Endodermal cell (in vitro differentiated cells): ENCODE results near the gene IFT20. TPM values are rescaled to one million over a fixed set of nuclear protein-coding genes. Genes with fewer than 3 reads are reported as not detected.
A peak's percentile ranks its signal among the peaks of the same experiment; 100 is the strongest.

ENCODE experiments used
- DNase-seq: peaks from one replicate; pipeline ENCODE4 v3.0.0-alpha.2; 2017
- H3K27ac ChIP-seq: 2 replicates; pipeline ENCODE4 v1.5.1; 2013; ENCODE audit warnings: mild to moderate bottlenecking, low read depth, low read length, moderate library complexity
- H3K27me3 ChIP-seq: 2 replicates; pipeline ENCODE4 v1.6.1; 2013; ENCODE audit warnings: mild to moderate bottlenecking, low read length, moderate library complexity; ENCODE audit not compliant: insufficient read depth, control insufficient read depth, poor library complexity, severe bottlenecking
- H3K36me3 ChIP-seq: 2 replicates; pipeline ENCODE4 v1.7.0; 2013; ENCODE audit warnings: mild to moderate bottlenecking, low read length, moderate library complexity; ENCODE audit not compliant: control insufficient read depth, insufficient read depth
- H3K4me1 ChIP-seq: one replicate; pipeline ENCODE4 v1.7.0; 2013; ENCODE audit warnings: low read length; ENCODE audit not compliant: control insufficient read depth, insufficient read depth
- H3K4me3 ChIP-seq: 2 replicates; pipeline ENCODE4 v1.5.1; 2013; ENCODE audit warnings: mild to moderate bottlenecking, low read length, moderate library complexity
- H3K9ac ChIP-seq: 2 replicates; pipeline ENCODE4 v1.6.1; 2013; ENCODE audit warnings: mild to moderate bottlenecking, low read length, moderate library complexity; ENCODE audit not compliant: poor library complexity, severe bottlenecking; ENCODE audit errors: extremely low read depth
- H3K9me3 ChIP-seq: 2 replicates; pipeline ENCODE4 v1.6.1; 2013; ENCODE audit warnings: mild to moderate bottlenecking, low read length, moderate library complexity; ENCODE audit not compliant: control insufficient read depth
- H3K27ac Mint-ChIP-seq: 2 replicates; pipeline ENCODE4 v1.8.0; 2020; ENCODE audit warnings: mixed read lengths
- H3K27me3 Mint-ChIP-seq: 2 replicates; pipeline ENCODE4 v1.8.0; 2021; ENCODE audit warnings: mild to moderate bottlenecking, mixed read lengths; ENCODE audit not compliant: insufficient read depth
- H3K36me3 Mint-ChIP-seq: 2 replicates; pipeline ENCODE4 v1.8.0; 2020; ENCODE audit warnings: low read depth, mixed read lengths
- H3K4me1 Mint-ChIP-seq: 2 replicates; pipeline ENCODE4 v1.8.0; 2020; ENCODE audit warnings: mixed read lengths
- H3K4me3 Mint-ChIP-seq: 2 replicates; pipeline ENCODE4 v1.8.0; 2020; ENCODE audit warnings: mild to moderate bottlenecking, moderate library complexity, mixed read lengths
- H3K9me3 Mint-ChIP-seq: 2 replicates; pipeline ENCODE4 v1.8.0; 2020; ENCODE audit warnings: mild to moderate bottlenecking, mixed read lengths
- WGBS, 2 experiments: methylation state at CpG; one replicate each; pipeline versions ENCODE4 v1.1.5 to v1.1.7; 2013; ENCODE audit warnings: missing lambda C conversion rate in 2 of 2, mixed read lengths in 1 of 2; ENCODE audit not compliant: insufficient coverage in 1 of 2, insufficient read length in 1 of 2; 5-methylcytosine and 5-hydroxymethylcytosine counted together
- total RNA-seq, 2 donors: library from RNA; stranded (reverse); fragmentation: NEBNext Ultra II Directional in 1 of 2; extraction: Animal tissue kit (Norgen Biotek cat#: 25700) in 1 of 2; gene quantifications; 2 replicates in 1 of 2; 3 replicates in 1 of 2; pipeline ENCODE4 v1.2.1, GENCODE V29; 2021
- TF ChIP-seq, protein P1 (sequence below): fragments of 200-600 bp; sonication (generic); conservative IDR thresholded peaks from 2 replicates; pipeline ENCODE4 v1.5.0; 2021; ENCODE audit warnings: antibody characterized with exemption, mild to moderate bottlenecking

The IFT20 gene
- total RNA-seq, 2 donors from 2014 or later = 28.9 to 34.3 TPM

DNA sequence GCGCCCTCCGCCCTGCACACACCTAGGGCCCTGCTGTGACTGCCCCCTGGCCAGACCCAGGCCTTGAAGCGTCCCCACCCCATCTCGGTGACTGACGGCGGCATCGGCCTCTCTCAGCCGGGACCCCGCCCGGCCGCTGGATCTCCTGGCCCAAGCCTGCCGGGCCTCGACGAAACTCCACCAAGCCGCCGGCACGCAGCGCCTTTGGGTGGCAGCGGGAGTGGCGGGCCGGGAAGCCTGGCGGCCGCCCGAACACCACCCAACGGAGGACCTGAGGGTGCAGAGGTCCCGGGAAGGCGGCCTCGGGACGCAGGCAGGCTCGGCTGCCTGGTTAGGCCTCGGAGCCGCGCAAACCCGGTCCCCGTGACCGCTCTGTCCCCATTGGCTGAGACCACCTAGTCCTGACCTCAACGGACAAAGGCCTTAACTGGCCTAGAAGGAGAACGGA, 28.3 kb downstream of the IFT20 start:
- Histone ChIP-seq H3K36me3 (no peaks in the 10 kb centered on the region), H3K27ac (no peak overlapping the region), H3K9ac (no peak overlapping the region), H3K9me3 (no peaks in the 10 kb centered on the region), H3K4me1 (no peaks in the 10 kb centered on the region), H3K27me3 (no peaks in the 10 kb centered on the region), H3K4me3 (no peak overlapping the region)
- Mint-ChIP-seq H3K4me3 (no peak overlapping the region), H3K9me3 (no peaks in the 10 kb centered on the region), H3K4me1 (no peaks in the 10 kb centered on the region), H3K27ac (no peak overlapping the region), H3K36me3 (no peaks in the 10 kb centered on the region), H3K27me3 (peaks cover 7% of the 10 kb centered on the region)
- 95% methylated on average over 29 to 37 of the region's 38 CpGs for WGBS, 2 experiments
- TF ChIP-seq, protein P1, sequence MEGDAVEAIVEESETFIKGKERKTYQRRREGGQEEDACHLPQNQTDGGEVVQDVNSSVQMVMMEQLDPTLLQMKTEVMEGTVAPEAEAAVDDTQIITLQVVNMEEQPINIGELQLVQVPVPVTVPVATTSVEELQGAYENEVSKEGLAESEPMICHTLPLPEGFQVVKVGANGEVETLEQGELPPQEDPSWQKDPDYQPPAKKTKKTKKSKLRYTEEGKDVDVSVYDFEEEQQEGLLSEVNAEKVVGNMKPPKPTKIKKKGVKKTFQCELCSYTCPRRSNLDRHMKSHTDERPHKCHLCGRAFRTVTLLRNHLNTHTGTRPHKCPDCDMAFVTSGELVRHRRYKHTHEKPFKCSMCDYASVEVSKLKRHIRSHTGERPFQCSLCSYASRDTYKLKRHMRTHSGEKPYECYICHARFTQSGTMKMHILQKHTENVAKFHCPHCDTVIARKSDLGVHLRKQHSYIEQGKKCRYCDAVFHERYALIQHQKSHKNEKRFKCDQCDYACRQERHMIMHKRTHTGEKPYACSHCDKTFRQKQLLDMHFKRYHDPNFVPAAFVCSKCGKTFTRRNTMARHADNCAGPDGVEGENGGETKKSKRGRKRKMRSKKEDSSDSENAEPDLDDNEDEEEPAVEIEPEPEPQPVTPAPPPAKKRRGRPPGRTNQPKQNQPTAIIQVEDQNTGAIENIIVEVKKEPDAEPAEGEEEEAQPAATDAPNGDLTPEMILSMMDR = no peak
- DNase-seq = peak; percentile 88

DNA sequence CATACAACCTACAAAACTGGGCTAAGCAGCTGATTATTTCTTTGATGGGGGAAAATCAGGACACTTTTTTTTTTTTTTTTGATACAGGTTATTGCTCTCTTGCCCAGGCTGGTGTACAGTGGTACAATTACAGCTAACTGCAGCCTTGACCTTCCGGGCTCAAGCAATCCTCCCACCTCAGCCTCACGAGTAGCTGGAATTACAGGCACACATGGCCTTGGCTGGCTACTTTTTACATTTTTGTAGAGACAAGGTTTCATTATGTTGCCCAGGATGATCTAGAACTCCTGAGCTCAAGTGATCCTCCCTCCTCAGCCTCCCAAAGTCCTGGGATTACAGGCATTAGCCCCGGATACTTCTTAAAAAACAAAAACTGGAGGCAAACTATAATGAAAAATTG, 36.8 kb downstream of the IFT20 start:
- TF ChIP-seq, protein P1 = no peak
- no peak overlapping the region for H3K4me3 ChIP-seq
- no peak overlapping the region for H3K4me3 Mint-ChIP-seq

DNA sequence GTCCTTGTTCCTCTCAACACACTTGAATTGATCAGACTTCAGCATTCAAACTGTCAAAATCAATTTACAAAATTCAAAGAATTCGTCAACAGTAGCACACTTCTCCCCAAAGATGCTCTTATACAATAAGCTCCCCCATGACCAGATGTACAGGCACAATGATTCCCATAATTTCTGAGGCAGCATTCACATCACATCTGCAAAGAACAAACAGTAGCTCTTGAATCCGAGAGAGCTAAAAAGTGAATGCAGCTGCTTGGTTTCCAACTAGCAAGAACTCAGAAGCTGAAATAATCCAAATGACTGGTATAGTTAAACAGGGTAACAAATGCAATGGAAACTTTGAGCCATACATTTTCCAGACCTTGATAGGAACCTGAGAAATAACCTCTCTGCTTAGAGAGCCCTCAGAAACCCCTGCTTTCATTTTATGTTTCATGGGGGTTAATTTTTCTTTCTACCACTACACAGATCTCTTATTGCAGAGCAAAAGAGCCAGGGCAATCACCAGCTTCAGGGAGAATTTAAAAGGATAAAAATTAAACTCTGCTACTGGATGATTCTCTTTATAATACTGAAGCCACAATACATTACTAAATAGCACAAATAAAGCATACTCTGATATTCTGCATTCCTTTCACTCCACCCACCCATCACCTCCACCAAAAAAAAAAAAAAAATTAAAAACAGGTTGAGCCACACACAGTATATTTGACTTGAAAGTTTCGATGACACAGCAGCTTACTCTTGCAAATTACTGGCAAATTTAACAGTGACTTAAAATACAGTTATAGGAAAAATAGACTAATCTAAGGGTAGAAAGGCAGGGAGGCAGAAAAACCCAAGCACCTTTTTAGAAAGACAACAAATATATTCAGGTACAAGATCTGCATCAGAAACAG, 39.3 kb downstream of the IFT20 start:
- TF ChIP-seq, protein P1 = no peak
- WGBS, 2 experiments = 89 to 95% methylated on average over 3 of the region's 3 CpGs
- no peak for DNase-seq
- H3K36me3 ChIP-seq = no peaks in the 10 kb centered on the region
- H3K27me3 ChIP-seq = no peaks in the 10 kb centered on the region
- no peaks in the 10 kb centered on the region for H3K9me3 Mint-ChIP-seq
- no peak overlapping the region for H3K4me3 Mint-ChIP-seq
- H3K36me3 Mint-ChIP-seq = no peaks in the 10 kb centered on the region
- H3K27me3 Mint-ChIP-seq = peaks cover 4% of the 10 kb centered on the region
- no peaks in the 10 kb centered on the region for H3K9me3 ChIP-seq
- no peak overlapping the region for H3K9ac ChIP-seq
- H3K4me1 ChIP-seq = no peaks in the 10 kb centered on the region
- no peak overlapping the region for H3K4me3 ChIP-seq
- H3K27ac ChIP-seq = no peak overlapping the region
- no peaks in the 10 kb centered on the region for H3K4me1 Mint-ChIP-seq
- H3K27ac Mint-ChIP-seq = no peak overlapping the region

More for the DNA sequence above, 36.8 kb downstream of the IFT20 start:
- Histone ChIP-seq H3K36me3 (no peaks in the 10 kb centered on the region), H3K9me3 (no peaks in the 10 kb centered on the region), H3K9ac (no peak overlapping the region), H3K27me3 (no peaks in the 10 kb centered on the region), H3K27ac (no peak overlapping the region), H3K4me1 (no peaks in the 10 kb centered on the region)
- DNase-seq = no peak
- WGBS, 2 experiments = 95% methylated on average over 2 of the region's 3 CpGs
- no peaks in the 10 kb centered on the region for H3K36me3 Mint-ChIP-seq
- peaks cover 4% of the 10 kb centered on the region for H3K27me3 Mint-ChIP-seq
- no peaks in the 10 kb centered on the region for H3K4me1 Mint-ChIP-seq
- no peaks in the 10 kb centered on the region for H3K9me3 Mint-ChIP-seq
- no peak overlapping the region for H3K27ac Mint-ChIP-seq
